ENCODE results near the gene NUBPL.
"Not testable (repeated sequence)": the region's sequence is repeated elsewhere in the genome, so short reads cannot be mapped to it uniquely, and the experiment has no call there.

Gene NUBPL

DNA sequence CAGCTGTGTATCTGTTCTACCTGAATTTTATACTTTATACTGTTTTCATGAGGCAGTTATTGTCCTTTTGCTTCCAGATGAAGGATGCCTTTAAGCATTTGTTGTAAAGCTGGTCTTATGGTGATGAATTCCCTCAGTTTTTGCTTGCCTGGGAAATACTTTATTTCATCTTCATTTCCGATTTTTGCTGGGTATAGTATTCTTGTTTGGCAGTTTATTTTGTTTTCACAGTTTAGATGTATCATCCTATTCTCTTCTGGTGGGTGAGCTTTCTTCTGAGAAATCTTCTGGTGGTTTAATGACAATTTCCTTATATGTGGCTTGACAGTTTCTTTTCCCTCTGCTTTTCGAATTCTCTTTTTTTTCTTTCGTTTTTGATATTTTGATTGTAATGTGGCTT is 188.1 kb downstream of the NUBPL start:
- no peak for DNase-seq

DNA sequence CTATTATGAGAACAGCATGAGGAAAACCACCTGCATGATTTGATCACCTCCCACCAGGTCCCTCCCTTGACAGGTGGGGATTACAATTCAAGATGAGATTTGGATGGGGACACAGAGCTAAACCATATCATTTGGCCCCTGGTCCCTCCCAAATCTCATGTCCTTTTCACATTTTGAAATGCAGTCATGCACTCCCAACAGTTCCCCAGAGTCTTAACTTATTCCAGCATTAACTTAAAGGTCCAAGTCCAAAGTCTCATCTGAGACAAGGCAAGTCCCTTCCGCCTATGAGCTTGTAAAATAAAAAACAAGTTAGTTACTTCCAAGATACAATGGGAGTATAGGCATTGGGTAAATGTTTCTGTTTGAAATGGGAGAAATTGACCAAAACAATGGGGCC is 189.8 kb downstream of the NUBPL start:
- not testable (repeated sequence) for DNase-seq

DNA sequence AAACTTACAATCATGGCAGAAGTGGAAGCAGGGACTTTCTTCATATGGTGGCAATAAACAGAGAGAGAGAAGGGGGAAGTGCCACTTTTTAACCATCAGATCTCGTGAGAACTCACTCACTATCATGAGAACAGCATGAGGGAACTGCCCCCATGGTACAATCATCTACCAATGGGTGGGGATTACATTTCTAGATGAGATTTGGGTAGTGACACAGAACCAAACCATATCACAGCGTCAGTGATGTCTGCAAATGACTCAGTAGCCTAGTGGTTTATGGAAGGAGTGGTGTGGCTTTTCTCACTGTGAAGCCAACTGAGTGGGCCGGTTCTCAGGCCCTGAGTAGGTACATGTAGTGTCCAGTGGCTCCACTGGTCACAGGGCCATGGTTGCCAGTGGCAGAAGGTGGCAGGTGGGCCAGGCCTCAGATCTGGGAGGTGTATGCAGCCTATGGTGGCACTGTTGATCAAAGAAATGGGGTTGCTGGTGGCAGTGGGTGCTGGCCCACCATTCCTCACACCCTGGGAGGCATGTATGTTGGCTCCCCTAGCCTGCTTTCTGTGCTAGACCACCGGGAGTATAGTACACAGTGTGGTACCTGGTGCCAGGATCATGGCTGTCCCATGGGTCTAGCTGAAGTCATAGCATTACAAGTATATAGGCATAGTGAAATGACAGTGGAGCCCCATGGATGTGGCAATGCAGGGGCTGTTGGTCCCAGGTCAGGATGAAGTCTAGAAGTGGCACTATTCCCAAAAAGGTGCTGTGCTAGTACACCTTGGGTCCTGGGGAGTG is 191.9 kb downstream of the NUBPL start:
- DNase-seq, result no peak

DNA sequence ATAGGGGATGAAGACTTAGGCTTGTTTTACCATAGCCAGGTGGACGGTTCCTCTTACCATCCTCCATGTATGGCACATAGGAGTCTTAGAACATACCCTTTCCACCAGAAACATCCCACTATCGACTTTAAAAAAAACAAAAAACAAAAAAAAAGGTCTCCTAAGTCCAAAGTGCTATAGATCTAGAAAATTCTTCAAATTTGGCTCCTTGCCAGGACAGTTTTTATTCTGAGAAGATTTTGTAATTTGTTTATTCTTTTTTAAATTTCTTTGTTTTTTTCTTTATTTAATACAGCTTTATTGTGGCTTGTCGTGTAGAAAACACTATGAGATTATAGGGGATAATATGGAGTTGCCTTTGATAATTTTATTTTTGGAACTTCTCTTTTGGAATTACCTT is 197.7 kb downstream of the NUBPL start:
- no peak for DNase-seq

- no peak for DNase-seq
Measured at GRCh38 chr14:31760277-31760676, 199.1 kb downstream of the NUBPL start.

DNA sequence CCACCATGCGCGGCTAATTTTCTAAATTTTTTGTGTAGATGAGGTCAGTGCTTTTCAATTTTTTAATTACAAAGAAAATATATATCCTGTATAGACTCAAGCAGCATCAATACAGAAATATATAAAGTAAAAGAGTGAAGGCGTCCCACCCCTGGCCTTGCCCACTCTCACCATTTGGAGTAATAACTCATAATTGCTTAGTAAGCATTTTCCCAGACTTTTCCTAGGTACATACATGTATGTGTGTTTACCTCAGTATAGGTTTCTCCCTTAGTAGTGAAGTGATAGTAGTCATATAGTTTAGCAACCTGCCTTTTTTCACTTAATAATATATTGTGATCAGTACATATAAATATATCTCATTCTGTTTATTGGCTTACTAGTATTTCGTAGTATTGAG is 200.1 kb downstream of the NUBPL start:
- no peak for DNase-seq

DNA sequence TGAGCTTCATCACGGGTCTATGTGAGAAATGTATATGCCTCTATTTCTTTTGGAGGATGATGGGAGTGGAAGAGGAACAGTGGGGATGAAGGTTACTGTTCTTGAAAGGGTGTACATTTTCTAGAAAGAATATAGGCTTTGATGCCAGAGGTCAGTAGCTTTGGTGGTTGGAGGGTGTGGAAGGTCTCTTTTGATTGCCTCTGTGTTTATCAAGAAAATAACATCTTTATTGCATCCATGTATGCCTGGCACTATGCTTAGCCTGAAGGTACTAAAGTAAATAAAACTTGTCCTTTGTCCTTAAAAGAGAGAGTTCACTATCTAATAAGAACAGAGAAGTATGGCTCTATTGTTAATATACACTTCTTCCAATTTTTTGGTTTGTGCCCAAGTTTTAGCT is 201.8 kb downstream of the NUBPL start:
- no peak for DNase-seq

GRCh38 chr14:31766315-31766892 is 205.2 kb downstream of the NUBPL start:
- no peak for DNase-seq

- DNase-seq, result no peak
Measured at GRCh38 chr14:31768355-31768754, 207.2 kb downstream of the NUBPL start.

- no peak for DNase-seq
Measured at GRCh38 chr14:31770271-31770670, 209.1 kb downstream of the NUBPL start.

GRCh38 chr14:31774567-31774966 is 213.4 kb downstream of the NUBPL start:
- DNase-seq, result no peak

DNA sequence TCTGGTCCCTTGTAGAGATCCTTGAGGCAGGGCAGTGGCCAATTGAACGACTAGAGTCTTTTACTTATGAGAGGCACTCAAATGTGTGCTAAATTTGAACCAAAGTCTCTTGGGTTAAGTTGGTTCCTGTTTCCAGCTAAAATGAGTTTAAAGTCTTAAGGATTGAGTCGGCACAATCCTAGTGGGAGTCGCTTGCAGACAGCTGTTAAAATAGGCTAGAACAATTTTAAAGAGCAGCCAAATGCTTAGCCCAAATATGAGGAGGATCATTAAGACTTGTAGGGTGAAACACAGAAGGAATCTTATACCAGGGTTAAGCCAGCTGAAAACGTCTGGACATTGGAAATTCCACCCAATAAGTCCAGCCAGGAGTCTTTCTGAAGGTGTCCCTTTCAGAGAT is 216.1 kb downstream of the NUBPL start:
- no peak for DNase-seq

DNA sequence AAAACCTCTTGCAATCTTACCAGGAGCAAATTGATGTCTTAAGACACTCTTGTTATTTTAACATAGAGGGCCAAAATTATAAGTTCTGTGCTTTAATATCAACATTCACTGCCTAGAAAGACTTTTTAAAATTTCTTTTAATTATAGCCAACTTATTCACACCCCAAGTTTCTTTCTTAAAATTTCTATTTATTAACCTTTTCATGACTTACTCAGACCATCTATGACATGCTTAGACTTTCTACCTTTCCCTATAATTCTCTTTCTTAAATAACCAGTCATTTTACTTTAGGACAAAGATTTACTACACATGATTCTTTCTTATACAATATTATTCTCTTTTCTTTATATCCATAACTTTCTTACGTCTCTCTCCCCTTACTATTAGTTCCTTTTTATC is 220.4 kb downstream of the NUBPL start:
- no peak for DNase-seq

DNA sequence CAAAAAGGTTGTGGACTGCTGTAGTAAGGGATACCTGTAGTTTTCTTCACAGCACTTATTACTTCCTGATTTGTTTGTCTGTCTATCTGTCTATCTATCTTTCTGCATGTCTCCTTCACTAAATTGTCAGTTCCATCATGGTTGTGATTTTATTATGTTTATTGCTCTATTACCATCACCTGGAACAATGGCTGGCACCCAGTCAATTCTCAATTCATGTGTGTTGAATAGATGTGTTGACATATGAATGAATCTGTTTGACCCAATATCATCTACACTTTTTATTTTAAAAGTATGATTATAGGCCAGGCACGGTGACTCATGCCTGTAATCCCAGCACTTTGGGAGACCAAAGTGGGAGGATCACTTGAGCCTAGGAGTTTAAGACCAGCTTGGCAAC is 224.4 kb downstream of the NUBPL start:
- DNase-seq, result peak; percentile 9

DNA sequence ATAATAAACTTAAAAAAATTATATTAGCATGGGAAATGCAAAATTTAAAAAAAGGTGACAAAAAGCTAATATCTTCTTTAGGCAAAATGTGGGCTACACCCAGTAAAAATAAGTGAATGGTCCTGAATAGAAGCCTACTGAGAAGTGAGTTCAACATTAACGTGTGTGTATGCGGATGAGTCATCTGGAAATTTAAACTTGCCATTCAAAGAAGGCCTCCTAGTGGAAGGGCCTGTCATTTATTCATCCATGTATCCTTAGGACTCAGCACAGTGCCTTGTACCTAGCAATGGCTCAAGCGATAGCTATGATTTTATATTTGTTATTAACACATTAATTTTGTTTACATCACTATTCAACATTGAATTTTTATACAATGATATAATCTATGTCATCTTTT is 226.2 kb downstream of the NUBPL start:
- DNase-seq, result no peak

- DNase-seq, result no peak
Measured at GRCh38 chr14:31788340-31788739, 227.1 kb downstream of the NUBPL start.

- no peak for DNase-seq
Measured at GRCh38 chr14:31792726-31793125, 231.5 kb downstream of the NUBPL start.

GRCh38 chr14:31797946-31798345 is 236.7 kb downstream of the NUBPL start:
- DNase-seq, result not testable (repeated sequence)

GRCh38 chr14:31802838-31803237 is 241.6 kb downstream of the NUBPL start:
- DNase-seq, result no peak

- DNase-seq, result no peak
Measured at GRCh38 chr14:31806249-31806648, 245.0 kb downstream of the NUBPL start.

GRCh38 chr14:31811693-31812628 is 250.8 kb downstream of the NUBPL start:
- DNase-seq, result not testable (repeated sequence)

DNA sequence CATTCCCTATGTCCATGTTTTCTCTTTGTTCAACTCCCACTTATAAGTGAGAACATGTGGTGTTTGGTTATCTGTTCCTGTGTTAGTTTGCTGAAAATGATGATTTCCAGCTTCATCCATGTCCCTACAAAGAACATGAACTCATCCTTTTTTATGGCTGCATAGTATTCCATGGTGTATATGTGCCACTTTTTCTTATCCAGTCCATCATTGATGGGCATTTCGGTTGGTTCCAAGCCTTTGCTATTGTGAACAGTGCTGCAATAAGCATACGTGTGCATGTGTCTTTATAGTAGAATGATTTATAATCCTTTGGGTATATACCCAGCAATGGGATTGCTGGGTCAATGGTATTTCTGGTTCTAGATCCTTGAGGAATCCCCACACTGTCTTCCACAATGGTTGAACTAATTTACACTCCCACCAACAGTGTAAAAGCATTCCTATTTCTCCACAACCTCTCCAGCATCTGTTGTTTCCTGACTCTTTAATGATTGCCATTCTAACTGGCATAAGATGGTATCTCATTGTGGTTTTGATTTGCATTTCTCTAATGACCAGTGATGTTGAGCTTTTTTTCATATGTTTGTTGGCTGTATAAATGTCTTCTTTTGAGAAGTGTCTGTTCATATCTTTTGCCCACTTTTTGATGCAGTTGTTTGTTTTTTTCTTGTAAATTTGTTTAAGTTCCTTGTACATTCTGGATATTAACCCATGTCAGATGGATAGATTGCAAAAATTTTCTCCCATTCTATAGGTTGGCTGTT is 252.7 kb downstream of the NUBPL start:
- not testable (repeated sequence) for DNase-seq

GRCh38 chr14:31819281-31819680 is 258.1 kb downstream of the NUBPL start:
- DNase-seq, result no peak
